ENCODE measurements around the gene VAV2.
"Not testable (repeated sequence)": the region's sequence is repeated elsewhere in the genome, so short reads cannot be mapped to it uniquely, and the experiment has no call there.

VAV2 gene

DNA sequence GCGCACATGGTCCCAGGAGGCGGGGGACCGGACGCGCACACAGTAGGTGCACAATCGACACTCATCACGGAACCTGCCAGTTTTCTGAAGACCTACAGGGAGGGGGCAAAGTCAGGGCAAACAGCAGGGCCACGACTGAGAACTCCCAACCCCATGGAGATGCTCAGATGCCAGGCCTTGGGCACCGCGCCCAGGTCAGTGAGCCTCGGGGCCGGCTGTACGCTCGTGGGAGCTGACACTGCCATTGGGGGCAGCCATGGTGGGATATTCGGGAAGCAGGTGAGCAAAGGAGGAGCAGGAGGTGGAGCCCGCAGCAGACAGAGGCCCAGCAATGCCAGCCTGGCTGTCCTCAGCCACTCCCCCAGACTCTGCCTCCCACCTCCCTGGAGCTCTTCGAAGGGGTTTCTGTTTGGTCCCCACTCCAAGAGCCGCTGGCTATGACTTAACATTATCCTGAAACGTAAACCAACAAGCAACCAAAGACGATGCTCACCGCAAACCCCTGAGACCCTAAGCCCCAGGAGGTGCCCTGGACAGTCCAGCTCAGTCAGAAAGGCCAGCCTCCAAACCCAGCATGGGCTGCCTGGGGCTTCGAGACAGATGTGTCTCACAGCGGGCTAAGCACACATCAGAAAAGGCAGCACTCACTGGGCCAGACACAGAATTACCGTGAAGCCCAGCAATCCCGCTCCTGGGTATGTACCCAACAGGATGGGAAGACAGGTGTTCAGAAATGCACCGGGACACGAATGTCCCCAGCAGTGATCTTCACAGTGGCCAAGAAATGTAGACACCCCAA lies 78.4 kb downstream of the VAV2 start:
- DNase-seq = no peak

DNA sequence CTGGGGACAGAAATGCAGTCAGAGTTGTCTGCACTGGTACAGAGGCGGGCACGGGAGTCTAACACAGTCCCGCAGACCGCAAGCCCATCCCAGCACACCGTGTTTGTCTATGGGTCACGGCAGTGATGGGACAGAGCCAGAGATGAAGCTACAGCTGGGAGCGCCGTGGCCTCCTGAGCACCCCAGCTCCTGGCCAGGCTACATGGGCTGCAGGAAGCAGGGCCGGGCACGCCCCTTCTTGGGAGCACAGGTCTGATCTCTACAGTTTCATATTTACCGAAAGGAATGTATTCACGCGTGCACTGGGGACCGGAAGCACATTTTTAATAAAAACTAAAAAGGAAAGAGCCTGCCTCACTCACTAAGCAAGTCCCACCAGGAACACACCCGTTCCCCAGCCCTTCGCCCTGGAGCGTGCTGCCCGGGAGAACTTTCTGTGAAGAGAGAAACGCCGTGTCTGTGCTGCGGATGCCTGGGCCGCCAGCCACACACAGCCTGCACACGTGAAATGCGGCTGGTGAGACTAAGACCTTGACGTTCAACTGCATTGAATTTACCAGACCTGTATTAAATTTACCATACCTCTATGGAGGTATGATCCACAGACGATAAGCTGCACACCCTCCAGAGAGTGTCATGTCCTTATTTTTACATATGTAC lies 81.1 kb downstream of the VAV2 start:
- DNase-seq = no peak

DNA sequence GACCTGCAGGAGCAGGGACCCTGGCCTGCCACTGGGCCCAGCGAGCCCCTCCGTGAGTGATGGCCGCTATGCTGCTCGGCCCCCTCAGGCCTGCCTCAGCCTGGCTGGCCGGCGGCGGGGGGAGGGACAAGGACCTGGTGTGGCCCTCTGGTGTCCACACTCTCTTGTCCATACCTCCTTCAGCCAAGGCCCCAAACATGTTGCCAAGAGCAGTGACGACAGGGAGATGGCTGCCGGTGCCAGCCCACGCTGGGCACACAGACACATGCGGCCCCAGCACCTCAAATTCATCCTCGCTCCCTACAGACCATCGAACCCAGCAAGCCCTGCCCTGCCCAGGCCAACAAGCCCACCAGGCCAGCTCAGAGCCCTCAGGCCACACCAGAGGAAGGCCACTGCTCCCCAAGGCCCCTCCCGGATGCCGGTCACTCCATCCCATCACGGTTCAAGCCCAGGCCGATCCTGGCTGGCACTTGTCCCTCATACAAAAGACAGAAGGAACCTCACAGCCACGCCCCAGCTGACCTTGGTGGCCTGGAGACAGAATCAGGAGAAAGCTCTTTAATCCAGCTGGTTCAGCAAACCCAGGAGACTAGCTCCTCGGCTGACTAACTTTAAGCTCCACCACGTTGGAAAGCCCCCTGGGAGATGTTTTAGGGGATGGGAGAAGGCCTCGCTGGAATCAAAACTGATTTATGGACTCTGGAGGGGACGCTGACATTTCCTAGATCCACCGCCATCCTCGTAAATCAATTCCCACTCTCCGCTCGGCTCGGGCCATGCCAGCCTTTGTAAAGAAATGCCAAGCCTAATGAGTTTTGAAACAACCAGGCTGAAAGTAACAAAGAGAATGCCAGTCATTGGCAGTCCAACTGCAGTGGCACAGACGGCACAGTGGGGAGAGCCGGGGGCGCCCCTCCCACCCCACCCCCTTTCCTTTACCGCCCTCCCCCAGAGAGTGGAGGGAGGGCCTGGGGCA lies 84.9 kb downstream of the VAV2 start:
- DNase-seq = no peak

- no peak for DNase-seq
Measured at GRCh38 chr9:133906218-133906617, 85.9 kb downstream of the VAV2 start.

DNA sequence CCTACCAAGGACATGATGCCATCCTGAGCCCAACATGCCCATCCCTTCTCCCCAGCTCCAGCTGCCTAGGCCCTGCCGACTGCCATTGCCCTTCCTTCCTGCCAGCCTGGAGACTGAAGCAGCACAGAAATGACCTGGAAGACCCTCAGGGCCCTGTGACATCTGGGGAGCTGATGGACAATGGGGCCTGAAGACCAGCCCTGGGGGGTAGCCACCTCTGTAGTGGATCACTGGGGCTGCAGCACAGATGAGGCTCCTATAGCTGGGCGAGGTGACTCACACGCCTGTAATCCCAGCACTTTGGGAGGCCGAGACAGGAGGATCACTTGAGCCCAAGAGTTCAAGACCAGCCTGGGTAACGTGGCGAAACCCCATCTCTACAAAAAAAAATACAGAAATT lies 86.6 kb downstream of the VAV2 start:
- no peak for DNase-seq

GRCh38 chr9:133904346-133905090 lies 87.6 kb downstream of the VAV2 start:
- no peak for DNase-seq

DNA sequence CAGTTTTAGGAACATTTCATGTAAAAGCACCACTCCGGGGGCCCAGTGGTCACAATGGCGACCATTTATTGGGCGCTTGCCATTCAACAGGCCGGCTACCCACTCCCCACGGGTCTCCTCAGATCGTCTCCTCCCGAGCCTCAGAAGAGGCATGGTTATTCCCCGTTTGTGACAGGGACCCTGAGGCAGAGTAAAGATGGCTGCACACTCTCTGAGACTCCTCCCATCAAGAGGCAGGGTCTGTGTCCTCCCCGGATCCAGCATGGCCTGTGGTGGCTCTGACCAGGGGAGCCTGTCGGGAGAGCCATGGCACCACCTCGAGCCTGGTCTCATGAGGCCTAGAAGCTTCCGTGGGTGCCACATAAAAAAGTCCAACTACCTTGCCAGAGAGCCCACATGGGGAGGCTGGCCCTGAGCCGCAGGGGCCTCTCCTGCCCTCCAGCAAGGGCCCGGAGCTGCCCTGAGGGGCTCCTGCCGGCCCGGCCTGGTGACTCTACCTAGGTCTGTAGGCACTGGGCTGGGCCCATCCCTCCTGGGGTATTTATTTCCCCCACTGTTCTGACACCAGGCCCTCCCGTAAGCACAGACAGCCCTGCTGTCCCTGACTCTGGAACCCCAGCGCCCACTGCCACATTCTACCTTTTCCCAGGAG lies 90.8 kb downstream of the VAV2 start:
- no peak for DNase-seq

DNA sequence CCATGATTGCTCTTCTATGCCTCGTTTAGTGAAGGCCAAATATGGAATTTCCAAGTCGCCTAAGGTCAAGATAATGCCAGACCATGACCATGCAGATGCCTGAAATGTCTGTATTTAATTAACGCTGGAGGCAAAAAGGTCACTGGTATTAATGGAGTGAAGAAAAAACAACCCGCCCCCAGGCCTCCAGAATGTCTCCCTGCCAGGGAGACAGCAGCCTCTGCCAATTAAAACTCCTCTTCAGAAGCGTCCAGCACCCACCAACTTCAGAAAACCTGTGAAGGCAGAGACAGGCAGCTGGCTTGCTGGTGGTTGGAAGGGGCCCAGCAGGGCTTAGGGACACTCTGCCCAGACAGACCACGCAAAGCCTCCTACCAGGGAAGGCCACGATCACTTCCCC lies 94.4 kb downstream of the VAV2 start:
- DNase-seq = no peak

GRCh38 chr9:133896007-133896406 lies 96.1 kb downstream of the VAV2 start:
- not testable (repeated sequence) for DNase-seq

GRCh38 chr9:133895335-133895734 lies 96.8 kb downstream of the VAV2 start:
- no peak for DNase-seq

DNA sequence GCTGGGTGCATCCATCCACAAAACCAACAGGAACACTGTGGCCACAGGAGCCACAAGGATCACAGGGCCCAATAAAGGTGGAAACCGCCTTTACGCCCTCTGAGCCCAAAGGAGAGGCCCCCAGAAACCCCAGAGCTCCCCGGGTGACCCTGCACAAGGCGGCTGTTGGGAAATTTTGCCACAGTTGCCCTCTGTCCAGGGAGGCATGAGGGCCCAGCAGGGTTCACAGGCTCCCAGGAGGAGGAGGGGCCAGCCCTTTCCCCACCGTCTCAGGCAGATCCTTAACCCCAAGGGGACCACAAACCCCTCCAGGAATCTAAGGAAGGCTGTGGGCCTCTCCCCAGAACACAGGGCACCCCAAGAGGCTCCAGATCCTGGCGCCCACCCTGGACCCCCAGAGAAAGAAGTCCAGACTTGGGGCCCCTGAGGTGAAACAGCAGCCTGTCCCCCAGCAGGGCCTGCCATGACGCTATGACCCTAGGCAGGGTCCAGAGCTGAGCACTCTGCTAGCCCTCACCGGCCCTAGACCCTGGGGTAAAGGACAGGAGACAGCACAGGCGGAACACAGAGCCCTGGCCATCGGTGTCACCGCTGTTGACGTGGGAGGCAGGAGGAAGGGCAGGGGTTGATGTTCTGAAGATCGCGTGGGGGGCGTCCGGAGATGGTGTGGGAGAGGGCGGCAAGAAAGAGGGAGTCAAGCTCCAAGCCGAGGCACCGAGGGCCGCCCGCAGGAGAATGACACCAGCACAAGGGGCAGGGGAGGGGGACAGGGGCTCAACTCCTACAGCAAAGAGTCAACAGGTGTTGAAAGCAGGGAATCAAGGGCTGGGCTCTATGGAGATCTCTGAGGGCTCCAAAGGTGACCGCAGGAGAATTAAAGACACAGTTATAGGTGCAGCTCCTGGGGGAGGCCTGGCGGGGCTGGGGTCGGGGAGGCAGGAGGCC lies 97.5 kb downstream of the VAV2 start:
- no peak for DNase-seq

- no peak for DNase-seq
Measured at GRCh38 chr9:133893191-133893994, 98.7 kb downstream of the VAV2 start.

DNA sequence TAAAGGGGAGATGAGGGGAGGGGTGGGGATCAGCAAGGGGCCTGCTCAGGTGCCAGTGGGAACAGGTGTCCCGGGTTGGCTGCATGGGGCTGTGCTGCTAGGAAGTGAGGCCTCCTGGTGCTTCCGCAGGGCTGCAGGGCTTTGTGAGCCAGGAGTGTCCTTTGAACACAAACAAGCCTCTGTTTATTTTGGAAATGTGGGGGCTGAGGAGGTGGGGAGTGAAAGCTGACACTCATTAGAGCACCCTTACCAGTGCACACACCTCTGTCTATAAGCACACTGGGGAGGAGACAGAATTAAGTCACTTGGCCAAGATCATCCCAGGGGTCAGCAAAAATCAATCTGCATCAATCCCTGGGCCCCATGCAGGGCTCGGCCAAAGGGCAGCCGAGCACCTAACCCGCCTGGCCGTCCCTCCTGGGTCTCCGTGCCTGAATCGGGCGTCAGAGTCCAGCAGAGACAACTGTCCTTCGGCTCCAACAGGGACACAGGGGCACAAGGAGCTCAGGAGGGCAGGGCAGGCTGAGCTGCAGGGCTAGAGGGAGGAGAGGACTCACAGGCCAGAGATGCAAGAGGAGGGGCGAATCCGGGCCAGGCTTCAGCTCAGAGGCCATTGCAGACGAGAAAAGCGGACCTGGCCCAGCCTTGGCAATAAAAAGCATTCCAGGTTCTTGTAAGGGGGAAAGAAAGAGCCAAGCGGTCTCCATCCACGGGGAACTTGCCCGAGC lies 99.8 kb downstream of the VAV2 start:
- DNase-seq = no peak

DNA sequence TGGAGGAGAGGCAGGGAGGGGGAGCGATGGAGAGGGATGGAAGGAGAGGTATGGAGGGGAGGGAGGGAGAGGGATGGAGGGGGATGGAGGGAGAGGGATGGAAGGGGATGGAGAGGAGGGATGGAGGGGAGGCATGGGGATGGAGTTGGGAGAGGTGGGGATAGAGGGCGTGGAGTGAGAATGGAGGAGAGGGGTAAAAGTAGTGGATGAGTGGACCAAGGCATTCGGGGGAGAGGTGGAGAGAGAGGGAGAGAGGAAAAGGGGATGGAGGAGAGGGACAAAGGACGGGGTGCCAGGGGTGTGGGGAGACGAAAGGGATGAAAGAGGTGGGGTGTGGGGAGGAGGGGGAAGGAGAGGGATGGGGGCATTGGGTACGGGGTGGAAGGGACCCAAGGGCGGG lies 100.4 kb downstream of the VAV2 start:
- no peak for DNase-seq

DNA sequence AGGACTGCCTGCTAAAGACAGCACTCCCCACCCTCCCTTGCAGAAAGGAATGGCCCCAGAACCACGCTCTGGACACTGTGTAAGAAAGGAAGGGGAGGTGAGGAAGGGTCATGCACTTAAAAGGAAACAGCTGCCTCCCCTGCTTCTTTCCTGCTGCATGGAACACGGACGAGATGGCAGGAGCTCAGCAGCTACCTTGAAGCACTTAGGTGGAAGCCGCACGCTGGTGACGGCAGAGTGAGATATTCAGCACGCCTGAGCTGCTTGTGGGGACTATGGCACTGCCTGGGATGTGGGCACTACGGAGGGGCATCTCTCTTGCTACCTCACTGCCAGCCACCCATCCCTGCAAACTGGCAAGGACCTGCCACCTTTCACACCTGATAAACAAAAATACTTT lies 101.5 kb downstream of the VAV2 start:
- no peak for DNase-seq

DNA sequence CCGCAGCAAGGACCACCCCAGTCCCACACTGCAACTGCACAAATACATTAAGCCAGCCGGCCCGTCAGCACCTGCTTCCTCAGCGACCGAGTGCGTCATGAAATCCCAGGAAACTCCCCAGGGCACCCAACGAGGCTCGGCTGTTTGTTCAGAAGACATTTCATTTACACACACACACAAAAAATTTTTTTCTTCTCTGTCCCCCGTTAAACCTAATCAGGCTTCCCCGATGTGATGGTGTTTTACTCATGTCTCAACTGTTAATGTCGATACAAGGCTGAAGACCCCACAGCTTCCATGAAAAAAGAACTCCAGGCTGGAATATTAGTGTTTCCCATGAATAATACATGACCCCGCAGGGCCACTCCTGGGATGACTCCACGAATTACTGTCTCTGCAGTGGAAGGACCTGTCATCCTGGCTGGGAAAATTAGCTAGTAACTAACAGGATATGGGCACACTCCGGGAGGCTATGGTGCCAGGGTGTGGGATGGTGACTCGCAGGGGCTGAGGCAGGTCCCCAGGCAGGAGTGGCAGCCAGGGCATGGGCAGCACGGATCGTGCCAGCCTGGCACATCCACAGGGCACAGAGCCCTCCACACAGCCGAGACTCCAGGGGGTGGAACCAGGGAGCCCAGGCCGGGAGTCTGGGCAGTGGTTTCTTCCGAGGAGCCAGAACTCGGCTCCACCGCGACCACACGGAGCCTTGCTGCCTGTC lies 102.4 kb downstream of the VAV2 start:
- DNase-seq = no peak

DNA sequence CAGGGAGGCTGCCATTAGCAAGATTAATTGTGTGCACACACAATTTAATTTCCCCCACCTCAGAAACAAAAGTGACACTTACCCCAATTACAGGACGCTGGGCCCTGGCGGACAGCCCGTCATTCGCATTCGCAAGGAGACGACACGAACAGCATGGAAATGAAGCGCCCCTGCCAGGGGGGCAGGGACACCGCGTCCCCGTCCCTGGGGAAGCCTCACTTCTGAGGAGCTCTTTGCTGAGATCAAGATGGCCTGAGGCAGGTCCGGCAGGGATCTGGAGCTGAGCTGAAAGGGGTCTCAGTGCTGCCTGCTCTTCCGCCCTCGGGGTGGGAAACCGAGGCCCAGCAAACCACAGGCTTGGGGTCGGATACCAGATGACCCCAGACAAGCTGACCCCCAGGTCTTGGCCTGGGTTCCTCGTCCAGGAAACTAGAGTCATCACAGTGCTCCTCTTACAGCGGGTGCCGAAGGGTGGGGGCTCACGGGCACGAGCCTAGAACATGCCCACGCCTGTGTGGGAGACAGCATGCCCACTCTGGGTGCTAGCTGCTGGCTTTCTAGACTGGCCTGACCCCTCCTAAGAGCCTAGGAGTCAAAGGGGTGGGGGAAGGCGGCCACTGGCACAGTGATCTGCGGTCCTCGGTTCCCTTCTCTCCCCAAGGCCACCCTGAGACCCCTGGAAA lies 103.2 kb downstream of the VAV2 start:
- DNase-seq = no peak
